GM12865 (cell line): ENCODE results near the gene RMND5A.

ENCODE experiments used
- DNase-seq: peaks from one replicate; pipeline ENCODE4 v3.0.0; 2010; ENCODE audit warnings: low read depth
- H3K4me3 ChIP-seq: 2 replicates; pipeline ENCODE4 v1.5.1; 2011; ENCODE audit warnings: mild to moderate bottlenecking, low read depth, low read length, control low read depth
- TF ChIP-seq, protein P1 (sequence below): IDR thresholded peaks from 2 replicates; pipeline ENCODE4 v1.5.1; 2011; ENCODE audit warnings: low read length, control low read depth, low read depth, inconsistent platforms; ENCODE audit not compliant: insufficient read depth; ENCODE audit errors: missing control alignments

Gene RMND5A

DNA sequence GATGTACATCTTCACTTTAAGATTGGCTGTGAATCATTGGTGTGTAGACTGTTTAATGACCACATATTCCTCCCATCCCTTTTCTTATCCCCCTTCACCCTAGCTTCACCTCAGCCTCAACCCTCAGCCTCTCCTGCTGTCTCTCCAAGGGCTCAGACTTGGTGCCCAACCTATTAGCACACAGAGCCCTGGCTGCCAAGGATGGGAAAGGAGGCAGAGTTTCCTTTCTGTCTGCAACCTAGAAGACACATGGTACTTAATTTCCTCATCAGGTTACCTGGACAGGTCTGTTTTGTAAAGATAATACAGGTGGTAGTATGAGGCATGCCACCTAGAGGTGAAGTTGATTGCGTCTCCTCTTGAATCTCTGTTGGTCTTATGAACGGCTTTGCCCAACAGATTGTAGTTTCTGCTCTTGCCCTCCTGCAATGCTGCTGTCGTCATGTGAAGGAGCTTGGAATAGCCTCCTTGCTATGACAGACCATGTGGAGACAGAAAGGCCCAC lies 44.5 kb upstream of the RMND5A start:
- TF ChIP-seq, protein P1, sequence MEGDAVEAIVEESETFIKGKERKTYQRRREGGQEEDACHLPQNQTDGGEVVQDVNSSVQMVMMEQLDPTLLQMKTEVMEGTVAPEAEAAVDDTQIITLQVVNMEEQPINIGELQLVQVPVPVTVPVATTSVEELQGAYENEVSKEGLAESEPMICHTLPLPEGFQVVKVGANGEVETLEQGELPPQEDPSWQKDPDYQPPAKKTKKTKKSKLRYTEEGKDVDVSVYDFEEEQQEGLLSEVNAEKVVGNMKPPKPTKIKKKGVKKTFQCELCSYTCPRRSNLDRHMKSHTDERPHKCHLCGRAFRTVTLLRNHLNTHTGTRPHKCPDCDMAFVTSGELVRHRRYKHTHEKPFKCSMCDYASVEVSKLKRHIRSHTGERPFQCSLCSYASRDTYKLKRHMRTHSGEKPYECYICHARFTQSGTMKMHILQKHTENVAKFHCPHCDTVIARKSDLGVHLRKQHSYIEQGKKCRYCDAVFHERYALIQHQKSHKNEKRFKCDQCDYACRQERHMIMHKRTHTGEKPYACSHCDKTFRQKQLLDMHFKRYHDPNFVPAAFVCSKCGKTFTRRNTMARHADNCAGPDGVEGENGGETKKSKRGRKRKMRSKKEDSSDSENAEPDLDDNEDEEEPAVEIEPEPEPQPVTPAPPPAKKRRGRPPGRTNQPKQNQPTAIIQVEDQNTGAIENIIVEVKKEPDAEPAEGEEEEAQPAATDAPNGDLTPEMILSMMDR: peak; percentile 3
- DNase-seq: peak; percentile 7
- no peak overlapping the region for H3K4me3 ChIP-seq

DNA sequence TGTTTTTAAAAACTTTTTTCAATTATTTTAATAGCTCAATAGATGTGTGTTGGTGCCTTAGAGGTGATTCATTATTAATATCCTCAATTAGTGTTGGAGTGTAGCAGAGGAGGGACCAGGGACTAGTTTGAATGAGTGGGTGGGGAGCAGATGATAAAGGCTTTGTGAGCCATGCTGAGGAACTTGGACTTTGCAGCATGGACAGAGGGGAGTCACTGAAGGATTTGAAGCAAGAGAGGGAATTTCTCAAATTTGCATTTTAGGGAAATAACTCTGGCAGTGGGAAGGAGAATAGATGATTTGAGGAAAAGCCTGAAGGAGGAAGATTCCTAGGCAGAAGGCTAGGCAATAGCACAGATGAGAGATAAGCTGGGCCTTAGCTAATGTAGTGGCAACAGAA lies 42.3 kb upstream of the RMND5A start:
- TF ChIP-seq, protein P1: no peak
- H3K4me3 ChIP-seq: no peak overlapping the region
- DNase-seq: no peak

DNA sequence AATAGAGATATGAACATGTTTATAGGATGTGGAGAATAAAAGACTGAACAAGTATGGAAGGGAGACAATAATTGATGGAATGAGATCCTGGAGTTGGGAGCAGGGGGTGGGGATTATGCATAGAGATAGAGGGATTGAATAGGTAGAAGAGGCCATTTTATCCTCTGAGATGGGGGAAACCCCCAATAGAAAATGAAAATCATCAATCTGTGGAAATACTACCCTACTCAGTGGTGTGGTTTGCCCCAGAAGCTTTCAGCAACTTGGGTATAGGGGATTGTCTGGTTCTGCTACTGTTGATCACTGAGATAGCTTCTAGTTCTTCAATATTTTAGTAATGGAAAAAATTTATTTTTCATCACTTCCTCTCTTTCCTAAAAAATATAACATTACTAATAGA lies 41.1 kb upstream of the RMND5A start:
- DNase-seq: no peak
- TF ChIP-seq, protein P1: no peak
- no peak overlapping the region for H3K4me3 ChIP-seq

DNA sequence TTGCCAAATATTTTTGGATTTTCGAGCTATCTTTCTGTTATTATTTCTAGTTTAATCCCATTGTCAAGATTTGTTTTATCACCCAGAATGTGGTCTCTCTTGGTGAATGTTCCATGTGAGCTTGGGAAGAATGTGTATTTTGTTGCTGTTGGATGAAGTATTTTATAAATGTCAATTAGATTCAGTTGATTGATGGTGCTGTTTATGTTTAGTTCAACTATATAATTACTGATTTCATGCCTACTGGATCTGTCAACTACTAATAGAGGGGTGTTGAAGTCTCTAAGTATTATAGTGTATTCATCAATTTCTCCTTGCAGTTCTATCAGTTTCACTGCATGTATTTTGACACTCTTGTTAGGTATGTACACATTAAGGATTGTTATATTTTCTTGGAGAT lies 34.7 kb upstream of the RMND5A start:
- no peak for DNase-seq
- TF ChIP-seq, protein P1: no peak
- no peak overlapping the region for H3K4me3 ChIP-seq

DNA sequence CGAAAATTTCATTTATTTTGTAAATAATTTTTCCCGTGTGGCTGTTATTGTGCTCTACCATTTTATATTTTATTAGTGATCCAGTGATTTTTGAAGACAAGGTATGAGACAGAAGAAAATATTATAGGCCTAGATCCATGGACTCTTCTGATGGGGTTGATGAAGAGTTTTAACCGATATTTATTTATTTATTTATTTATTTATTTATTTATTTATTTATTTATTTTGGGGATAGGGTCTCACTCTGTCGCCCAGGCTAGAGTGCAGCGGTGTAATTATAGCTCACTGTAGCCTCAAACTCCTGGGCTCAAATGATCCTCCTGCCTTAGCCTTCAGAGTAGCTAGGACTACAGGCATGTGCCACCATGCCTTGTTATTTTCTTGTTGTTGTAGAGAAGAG lies 33.6 kb upstream of the RMND5A start:
- H3K4me3 ChIP-seq: no peak overlapping the region
- TF ChIP-seq, protein P1: no peak
- no peak for DNase-seq

DNA sequence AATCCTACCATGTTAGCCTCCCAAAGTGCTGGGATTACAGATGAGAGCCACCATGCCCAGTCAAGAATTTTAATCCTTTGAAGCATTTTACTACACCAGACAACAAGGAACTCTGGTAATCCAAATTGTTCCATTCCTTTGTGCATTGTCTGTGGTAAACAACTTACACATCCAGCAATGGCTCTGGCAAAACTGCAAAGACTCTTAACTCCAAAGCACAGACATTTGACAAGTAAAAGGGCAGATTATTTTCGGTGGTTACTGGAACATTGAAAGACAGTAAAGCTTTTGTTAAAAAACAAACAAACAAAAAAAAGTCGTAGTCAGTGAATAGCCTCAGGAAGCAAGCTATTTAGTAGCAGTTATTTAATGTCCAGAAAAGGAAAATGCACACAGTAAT lies 33.2 kb upstream of the RMND5A start:
- DNase-seq: no peak
- H3K4me3 ChIP-seq: no peak overlapping the region
- TF ChIP-seq, protein P1: no peak

DNA sequence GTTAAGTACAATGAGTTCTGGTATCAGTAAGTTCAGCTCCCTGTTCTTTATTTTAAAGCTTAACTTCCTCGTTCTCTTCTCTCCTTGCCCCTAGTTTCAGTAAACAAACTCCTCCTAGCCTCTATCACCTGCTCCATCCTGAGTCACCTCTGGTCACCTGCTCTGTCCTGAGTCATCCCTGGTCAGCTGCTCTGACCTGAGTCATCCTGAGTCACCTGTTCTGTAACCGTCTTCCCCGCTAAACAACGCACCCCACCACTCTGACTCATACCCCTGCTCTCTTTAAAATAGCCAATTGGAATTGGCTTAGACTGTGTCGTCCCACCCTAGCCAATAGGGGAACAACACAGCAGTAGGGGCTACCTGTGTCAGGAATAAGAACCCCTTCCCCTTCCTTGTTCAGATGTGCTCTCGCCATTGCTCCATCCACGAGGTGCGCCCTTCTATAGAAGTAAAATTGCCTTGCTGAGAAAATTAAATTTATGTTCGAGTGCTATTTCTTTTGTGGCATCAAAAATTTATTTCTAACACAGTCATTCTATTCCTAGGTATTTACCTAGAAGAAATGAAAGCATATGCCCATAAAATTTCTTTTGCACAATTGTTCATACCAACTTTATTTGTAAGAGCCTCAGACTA lies 24.9 kb upstream of the RMND5A start:
- TF ChIP-seq, protein P1: no peak
- no peak overlapping the region for H3K4me3 ChIP-seq
- DNase-seq: no peak
